Fibroblast of mammary gland (primary cell): ENCODE measurements around the gene ARHGAP19.

Experiments
- DNase-seq: peaks from one replicate; pipeline ENCODE4 v3.0.0-alpha.2; 2010; ENCODE audit warnings: low read depth
- H3K4me3 ChIP-seq: 2 replicates; pipeline ENCODE4 v1.5.1; 2011; ENCODE audit warnings: low read depth, mild to moderate bottlenecking, low read length, moderate library complexity; ENCODE audit not compliant: control insufficient read depth
- TF ChIP-seq, protein P1 (sequence below): conservative IDR thresholded peaks from 2 replicates; pipeline ENCODE4 v1.5.1; 2011; ENCODE audit warnings: low read depth, low read length, inconsistent platforms; ENCODE audit not compliant: control insufficient read depth, insufficient read depth

ARHGAP19 gene

GRCh38 chr10:97335188-97335619 lies 42.8 kb upstream of the ARHGAP19 start:
- H3K4me3 ChIP-seq: peak overlapping the region; percentile 61
- TF ChIP-seq, protein P1, sequence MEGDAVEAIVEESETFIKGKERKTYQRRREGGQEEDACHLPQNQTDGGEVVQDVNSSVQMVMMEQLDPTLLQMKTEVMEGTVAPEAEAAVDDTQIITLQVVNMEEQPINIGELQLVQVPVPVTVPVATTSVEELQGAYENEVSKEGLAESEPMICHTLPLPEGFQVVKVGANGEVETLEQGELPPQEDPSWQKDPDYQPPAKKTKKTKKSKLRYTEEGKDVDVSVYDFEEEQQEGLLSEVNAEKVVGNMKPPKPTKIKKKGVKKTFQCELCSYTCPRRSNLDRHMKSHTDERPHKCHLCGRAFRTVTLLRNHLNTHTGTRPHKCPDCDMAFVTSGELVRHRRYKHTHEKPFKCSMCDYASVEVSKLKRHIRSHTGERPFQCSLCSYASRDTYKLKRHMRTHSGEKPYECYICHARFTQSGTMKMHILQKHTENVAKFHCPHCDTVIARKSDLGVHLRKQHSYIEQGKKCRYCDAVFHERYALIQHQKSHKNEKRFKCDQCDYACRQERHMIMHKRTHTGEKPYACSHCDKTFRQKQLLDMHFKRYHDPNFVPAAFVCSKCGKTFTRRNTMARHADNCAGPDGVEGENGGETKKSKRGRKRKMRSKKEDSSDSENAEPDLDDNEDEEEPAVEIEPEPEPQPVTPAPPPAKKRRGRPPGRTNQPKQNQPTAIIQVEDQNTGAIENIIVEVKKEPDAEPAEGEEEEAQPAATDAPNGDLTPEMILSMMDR: no peak
- DNase-seq: no peak

- peak; percentile 87 for DNase-seq
- TF ChIP-seq, protein P1: no peak
- H3K4me3 ChIP-seq: peak within 1 kb of the TSS; percentile 61
These were observed 42.1 kb upstream of the ARHGAP19 start, which contains the start of gene FRAT2 for GRCh38 chr10:97334370-97335175. FRAT2 (minus strand) TSS chr10:97334729; CDS start chr10:97334572, 157 bp downstream.

- TF ChIP-seq, protein P1: no peak
- DNase-seq: peak; percentile 52
- H3K4me3 ChIP-seq: peak overlapping the region; percentile 56
These were observed 41.3 kb upstream of the ARHGAP19 start for GRCh38 chr10:97333601-97334369.

- TF ChIP-seq, protein P1: peak; percentile 23
- peak; percentile 59 for DNase-seq
- H3K4me3 ChIP-seq: peak overlapping the region; percentile 56
These were observed 40.8 kb upstream of the ARHGAP19 start for GRCh38 chr10:97333351-97333600.

GRCh38 chr10:97332591-97333350 lies 40.3 kb upstream of the ARHGAP19 start:
- TF ChIP-seq, protein P1: peak; percentile 45

DNA sequence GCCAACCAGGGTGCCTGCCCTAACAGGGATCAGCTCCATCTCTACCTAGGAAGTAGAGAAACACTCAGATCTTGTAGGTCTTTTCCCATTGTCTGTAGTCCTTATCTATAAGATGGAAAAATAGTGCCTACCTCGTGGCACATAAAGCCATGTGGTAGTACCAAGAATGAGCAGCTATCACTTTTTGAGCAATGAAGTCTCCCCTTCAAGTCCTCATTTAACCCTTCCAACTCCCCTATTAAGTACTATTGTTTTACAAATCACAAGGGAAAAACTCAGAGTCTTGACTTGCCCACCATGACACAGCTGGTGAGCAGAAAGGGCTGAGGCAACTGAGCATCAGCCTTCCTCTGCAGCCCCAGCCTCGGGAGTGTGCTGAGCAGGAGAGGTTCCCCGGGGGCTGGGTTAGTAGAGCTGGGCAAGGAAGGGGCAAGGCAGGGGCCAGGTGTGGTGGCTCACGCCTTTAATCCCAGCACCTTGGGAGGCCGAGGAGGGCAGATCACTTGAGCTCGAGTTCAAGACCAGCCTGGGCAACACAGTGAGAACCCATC lies 38.8 kb upstream of the ARHGAP19 start:
- TF ChIP-seq, protein P1: no peak
- no peak for DNase-seq
- H3K4me3 ChIP-seq: no peak overlapping the region

More at GRCh38 chr10:97332591-97333350, 40.3 kb upstream of the ARHGAP19 start:
- peak overlapping the region; percentile 56 for H3K4me3 ChIP-seq
- peak; percentile 90 for DNase-seq
